Left ventricle myocardium inferior (tissue), 1 donor: ENCODE results near the gene SCARF1. TPM values are rescaled to one million over a fixed set of nuclear protein-coding genes. Genes with fewer than 3 reads are reported as not detected.

Source experiments
- DNase-seq: peaks from one replicate; pipeline ENCODE4 v3.0.0-alpha.2; 2020
- H3K27ac ChIP-seq: fragments of 200-600 bp; replicated peaks from 2 replicates; pipeline ENCODE4 v1.8.0; 2021
- H3K27me3 ChIP-seq: fragments of 200-600 bp; 2 replicates; pipeline ENCODE4 v1.8.0; 2021; ENCODE audit warnings: low read depth
- H3K36me3 ChIP-seq: fragments of 200-600 bp; 2 replicates; pipeline ENCODE4 v1.8.0; 2021
- H3K4me1 ChIP-seq: fragments of 200-600 bp; 2 replicates; pipeline ENCODE4 v1.8.0; 2021
- H3K4me3 ChIP-seq: fragments of 200-600 bp; 2 replicates; pipeline ENCODE4 v1.8.0; 2021; ENCODE audit warnings: mild to moderate bottlenecking, moderate library complexity
- H3K9me3 ChIP-seq: fragments of 200-600 bp; replicated peaks from 2 replicates; pipeline ENCODE4 v1.8.0; 2021
- CTCF ChIP-seq: fragments of 200-600 bp; IDR thresholded peaks from 2 replicates; pipeline ENCODE4 v1.8.0; 2021; ENCODE audit warnings: antibody characterized with exemption, mild to moderate bottlenecking, borderline replicate concordance
- intact Hi-C: fragments of 100-400 bp; cut with micrococcal nuclease; formaldehyde crosslinking; loops from one replicate; pipeline ENCODE4 v1.11.0; 2022
- total RNA-seq: library from RNA; stranded (reverse); fragmentation: NEBNext Ultra II Directional; extraction: Animal tissue kit (Norgen Biotek cat#: 25700); gene quantifications from one replicate; pipeline ENCODE4 v1.2.1, GENCODE V29; 2021
- donor health status: DM: no; HTN: yes; CAD: no; lungs with severe emphysema.

SCARF1 gene
- total RNA-seq, 1 donor from 2014 or later = 12.2 TPM

GRCh38 chr17:1590029-1590746 is 55.3 kb downstream of the SCARF1 start:
- no peak overlapping the region for H3K4me3 ChIP-seq
- DNase-seq = peak; percentile 74
- intact Hi-C loops = no loop called here
- H3K9me3 ChIP-seq = no peaks in the 10 kb centered on the region
- peaks cover 1% of the 10 kb centered on the region for H3K36me3 ChIP-seq
- H3K27ac ChIP-seq = peak overlapping the region; percentile 91
- H3K4me1 ChIP-seq = peaks cover 31% of the 10 kb centered on the region
- no peak for TF ChIP-seq CTCF
- no peaks in the 10 kb centered on the region for H3K27me3 ChIP-seq

GRCh38 chr17:1588821-1589585 is 56.5 kb downstream of the SCARF1 start:
- no peak overlapping the region for H3K4me3 ChIP-seq
- peaks cover 5% of the 10 kb centered on the region for H3K36me3 ChIP-seq
- H3K27ac ChIP-seq = peak overlapping the region; percentile 91
- H3K27me3 ChIP-seq = no peaks in the 10 kb centered on the region
- intact Hi-C loops = no loop called here
- DNase-seq = no peak
- H3K9me3 ChIP-seq = no peaks in the 10 kb centered on the region
- TF ChIP-seq CTCF = no peak
- peaks cover 31% of the 10 kb centered on the region for H3K4me1 ChIP-seq

GRCh38 chr17:1584167-1584566 is 61.4 kb downstream of the SCARF1 start:
- Histone ChIP-seq H3K4me1 (peaks cover 13% of the 10 kb centered on the region), H3K27me3 (no peaks in the 10 kb centered on the region), H3K27ac (no peak overlapping the region), H3K36me3 (peaks cover 5% of the 10 kb centered on the region), H3K4me3 (no peak overlapping the region), H3K9me3 (no peaks in the 10 kb centered on the region)
- DNase-seq = no peak
- no peak for TF ChIP-seq CTCF
- intact Hi-C loops = no loop called here

Other genes with a start within 250 kb of the SCARF1 start
- 569 TPM for gene YWHAE, start 245.5 kb downstream of the SCARF1 start, total RNA-seq
- gene CRK, start 189.5 kb downstream of the SCARF1 start, total RNA-seq = 37.5 TPM
- gene MYO1C, start 153.0 kb downstream of the SCARF1 start, total RNA-seq = 150 TPM
- gene INPP5K, start 129.1 kb downstream of the SCARF1 start, total RNA-seq = 35.2 TPM
- gene PITPNA, start 82.9 kb downstream of the SCARF1 start, total RNA-seq = 49.1 TPM
- gene SLC43A2, start 16.9 kb downstream of the SCARF1 start, total RNA-seq = 4.0 TPM
- gene RILP, start 4.1 kb upstream of the SCARF1 start, total RNA-seq = 81.7 TPM
- 136 TPM for gene PRPF8, start 39.1 kb upstream of the SCARF1 start, total RNA-seq
- gene TLCD2, start 64.6 kb upstream of the SCARF1 start, total RNA-seq = 1.8 TPM
- 9.3 TPM for gene WDR81, start 79.0 kb upstream of the SCARF1 start, total RNA-seq
- 0.33 TPM for gene SERPINF2, start 97.1 kb upstream of the SCARF1 start, total RNA-seq
- gene SERPINF1, start 116.3 kb upstream of the SCARF1 start, total RNA-seq = 122 TPM
- 13.7 TPM for gene SMYD4, start 184.2 kb upstream of the SCARF1 start, total RNA-seq
- 72.0 TPM for gene RPA1, start 184.3 kb upstream of the SCARF1 start, total RNA-seq